ENCODE measurements around the gene CYP2J2.
"Not testable (repeated sequence)": the region's sequence is repeated elsewhere in the genome, so short reads cannot be mapped to it uniquely, and the experiment has no call there.

The CYP2J2 gene

DNA sequence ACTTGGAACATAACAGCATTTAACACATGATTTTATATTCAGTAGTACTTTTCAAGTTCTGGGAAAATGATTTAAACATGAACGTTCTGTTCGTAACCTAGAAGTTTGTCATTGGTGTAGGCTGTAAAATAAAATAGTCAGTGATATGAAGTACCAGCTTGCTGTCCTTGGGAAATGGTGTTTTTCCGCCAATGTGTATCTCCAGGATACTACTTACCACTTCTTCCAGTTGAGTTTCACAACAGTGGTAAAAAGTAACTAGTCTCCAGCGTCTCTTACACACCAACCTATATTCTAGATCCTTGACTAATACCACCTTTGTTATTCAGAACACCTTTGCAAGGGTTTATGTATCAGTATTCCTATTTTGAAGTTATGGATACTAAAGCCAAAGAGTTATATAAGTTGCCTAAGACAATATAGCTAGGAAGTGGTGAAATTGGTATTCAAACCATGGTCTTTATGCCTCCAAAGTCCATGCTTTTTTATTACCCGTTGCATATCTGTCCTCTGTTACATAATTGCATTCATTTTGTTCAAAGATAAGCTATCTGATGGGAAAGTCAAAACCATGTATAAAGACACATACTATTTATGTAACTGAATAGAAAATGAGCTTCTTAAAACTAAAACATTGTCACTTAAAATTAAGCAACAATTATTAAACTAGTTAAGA is 68.8 kb downstream of the CYP2J2 start:
- no peak for DNase-seq

DNA sequence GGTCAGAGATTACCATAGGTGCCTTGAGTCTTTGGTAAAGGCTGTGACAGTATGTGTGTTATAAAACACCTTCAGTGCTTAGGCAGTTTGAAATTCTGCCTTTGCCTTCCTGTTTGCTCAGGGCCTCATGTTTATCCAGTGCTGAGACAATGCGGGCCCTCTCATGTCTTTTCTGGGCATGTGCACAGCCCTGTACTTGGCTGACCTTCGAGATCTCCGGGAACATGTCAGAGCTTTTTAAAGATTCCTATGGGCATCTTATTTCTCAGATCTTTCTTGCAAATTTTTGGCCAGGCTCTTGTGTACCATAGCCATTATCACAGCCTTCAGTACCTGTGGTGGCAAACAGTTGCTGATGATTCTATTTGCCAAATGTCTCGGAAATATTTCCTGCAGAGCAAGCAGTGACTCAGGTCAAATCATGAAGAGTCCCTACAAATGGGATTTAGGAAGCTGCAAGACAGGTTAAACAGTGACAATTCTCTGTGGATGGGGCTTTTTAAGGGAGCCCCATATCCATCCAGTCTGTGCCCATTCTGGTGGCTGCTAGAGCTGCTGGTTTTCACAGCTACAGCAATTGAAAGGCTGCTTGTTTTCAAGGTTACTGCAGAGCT is 69.7 kb downstream of the CYP2J2 start:
- DNase-seq, result no peak

GRCh38 chr1:59855297-59855696 is 71.3 kb downstream of the CYP2J2 start:
- not testable (repeated sequence) for DNase-seq

GRCh38 chr1:59852117-59852516 is 74.5 kb downstream of the CYP2J2 start:
- DNase-seq, result no peak

DNA sequence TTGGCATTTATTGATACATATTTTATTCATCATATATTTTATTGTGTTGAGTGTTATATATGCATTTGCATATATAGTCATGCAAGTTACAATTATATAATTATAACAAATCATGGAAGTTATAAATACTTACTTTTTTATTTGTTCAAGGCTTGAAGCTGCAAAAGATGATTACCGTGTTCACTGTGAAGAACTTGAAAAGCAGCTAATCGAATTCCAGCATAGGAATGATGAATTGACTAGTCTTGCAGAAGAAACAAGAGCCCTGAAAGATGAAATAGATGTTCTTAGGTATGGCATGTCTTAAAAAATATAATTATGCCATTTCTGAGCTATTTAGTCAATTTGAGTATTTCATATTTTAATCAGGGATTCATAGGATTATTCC is 79.7 kb downstream of the CYP2J2 start:
- DNase-seq, result no peak

DNA sequence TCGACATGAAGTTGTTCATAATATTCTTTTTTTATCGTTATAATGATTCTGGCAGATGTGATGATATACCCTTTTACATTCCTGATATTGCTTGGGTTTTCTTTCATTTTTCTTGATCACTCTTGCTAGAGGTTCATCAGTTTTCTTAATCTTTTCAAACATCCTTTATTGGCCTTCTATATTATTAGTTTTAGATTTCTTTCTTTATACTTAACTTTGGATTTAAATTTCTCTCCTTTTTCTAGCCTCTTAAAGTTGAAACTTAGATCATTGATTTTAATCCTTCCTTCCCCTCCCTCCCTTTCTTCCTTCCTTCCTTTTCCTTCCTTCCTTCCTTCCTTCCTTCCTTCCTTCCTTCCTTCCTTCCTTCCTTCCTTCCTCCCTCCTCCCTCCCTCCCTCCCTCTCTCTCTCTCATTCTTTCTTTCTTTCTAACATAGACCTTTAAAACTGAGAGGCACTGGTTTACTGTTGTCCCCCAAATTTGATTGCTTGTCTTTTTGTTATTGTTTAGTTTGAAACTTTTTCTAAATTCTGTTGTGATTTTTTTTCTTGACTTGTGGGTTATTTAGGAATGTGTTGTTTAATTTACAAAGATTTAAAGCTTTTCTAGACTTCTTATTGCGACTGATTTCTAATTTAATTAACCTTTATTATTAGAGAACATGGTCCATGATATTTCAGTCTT is 80.2 kb downstream of the CYP2J2 start:
- DNase-seq, result no peak

GRCh38 chr1:59845091-59845490 is 81.5 kb downstream of the CYP2J2 start:
- no peak for DNase-seq
